SW480 (cell line): ENCODE results near the gene DEGS1.
"Not testable (repeated sequence)": the region's sequence is repeated elsewhere in the genome, so short reads cannot be mapped to it uniquely, and the experiment has no call there.

Experiments
- DNase-seq: peaks from one replicate; pipeline ENCODE4 v3.0.0-alpha.2; 2016; ENCODE audit warnings: low spot score

The DEGS1 gene

DNA sequence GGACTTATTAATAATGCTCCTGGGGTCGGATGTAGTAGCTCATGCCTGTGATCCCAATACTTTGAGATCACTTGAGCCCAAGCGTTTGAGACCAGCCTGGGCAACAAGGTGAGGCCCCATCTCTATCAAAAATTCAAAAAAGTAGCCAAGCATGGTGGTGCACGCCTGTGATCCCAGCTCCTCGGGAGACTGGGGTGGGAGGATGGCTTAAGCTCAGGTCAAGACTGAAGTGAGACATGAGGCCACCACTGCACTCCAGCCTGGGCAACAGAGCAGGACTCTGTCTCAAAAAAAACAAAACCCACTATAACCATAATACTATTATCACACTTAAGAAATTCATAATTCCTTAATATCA lies 1.6 kb upstream of the DEGS1 start:
- DNase-seq: no peak

- peak; percentile 71 for DNase-seq
These were observed 779 bp upstream of the DEGS1 start for GRCh38 chr1:224182057-224182865.

GRCh38 chr1:224183591-224184312 lies 712 bp downstream of the DEGS1 start:
- peak; percentile 66 for DNase-seq

DNA sequence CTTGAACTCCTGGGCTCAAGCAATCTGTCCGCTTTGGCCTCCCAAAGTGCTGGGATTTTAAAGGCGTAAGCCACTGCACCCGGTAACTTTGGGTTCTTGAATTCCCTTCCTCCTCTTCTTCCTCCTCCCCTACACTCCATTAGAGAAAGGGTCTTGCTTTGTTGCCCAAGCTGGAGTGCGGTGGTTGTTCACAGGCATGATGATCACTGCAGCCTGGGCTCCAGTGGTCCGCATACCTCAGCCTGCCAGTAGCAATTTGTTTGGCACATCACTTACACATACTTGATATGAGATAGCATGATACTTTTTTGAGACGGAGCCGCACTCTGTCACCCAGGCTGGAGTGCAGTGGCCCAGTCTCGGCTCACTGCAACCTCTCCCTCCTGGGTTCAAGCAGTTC lies 2.2 kb downstream of the DEGS1 start:
- no peak for DNase-seq

DNA sequence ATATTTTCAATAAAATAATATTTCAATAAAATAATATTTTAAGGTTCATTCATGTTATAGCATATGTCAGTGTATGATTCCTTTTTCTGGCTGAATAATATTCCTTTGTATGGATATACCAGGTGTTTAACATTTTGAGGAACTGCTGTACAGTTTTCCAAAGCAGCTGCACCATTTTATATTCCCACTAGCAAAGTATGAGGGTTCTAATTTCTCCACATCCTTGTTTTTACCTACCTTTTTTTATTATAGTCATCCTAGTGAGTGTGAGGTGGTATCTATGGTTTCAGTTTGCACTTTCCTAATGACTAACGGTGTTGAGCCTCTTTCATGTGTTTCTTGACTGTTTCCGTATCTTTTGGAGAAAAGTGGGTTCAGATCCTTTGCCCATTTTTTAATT lies 5.2 kb downstream of the DEGS1 start:
- no peak for DNase-seq

DNA sequence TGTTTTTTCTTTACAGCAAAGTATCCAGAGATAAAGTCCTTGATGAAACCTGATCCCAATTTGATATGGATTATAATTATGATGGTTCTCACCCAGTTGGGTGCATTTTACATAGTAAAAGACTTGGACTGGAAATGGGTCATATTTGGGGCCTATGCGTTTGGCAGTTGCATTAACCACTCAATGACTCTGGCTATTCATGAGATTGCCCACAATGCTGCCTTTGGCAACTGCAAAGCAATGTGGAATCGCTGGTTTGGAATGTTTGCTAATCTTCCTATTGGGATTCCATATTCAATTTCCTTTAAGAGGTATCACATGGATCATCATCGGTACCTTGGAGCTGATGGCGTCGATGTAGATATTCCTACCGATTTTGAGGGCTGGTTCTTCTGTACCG lies 6.5 kb downstream of the DEGS1 start:
- no peak for DNase-seq

DNA sequence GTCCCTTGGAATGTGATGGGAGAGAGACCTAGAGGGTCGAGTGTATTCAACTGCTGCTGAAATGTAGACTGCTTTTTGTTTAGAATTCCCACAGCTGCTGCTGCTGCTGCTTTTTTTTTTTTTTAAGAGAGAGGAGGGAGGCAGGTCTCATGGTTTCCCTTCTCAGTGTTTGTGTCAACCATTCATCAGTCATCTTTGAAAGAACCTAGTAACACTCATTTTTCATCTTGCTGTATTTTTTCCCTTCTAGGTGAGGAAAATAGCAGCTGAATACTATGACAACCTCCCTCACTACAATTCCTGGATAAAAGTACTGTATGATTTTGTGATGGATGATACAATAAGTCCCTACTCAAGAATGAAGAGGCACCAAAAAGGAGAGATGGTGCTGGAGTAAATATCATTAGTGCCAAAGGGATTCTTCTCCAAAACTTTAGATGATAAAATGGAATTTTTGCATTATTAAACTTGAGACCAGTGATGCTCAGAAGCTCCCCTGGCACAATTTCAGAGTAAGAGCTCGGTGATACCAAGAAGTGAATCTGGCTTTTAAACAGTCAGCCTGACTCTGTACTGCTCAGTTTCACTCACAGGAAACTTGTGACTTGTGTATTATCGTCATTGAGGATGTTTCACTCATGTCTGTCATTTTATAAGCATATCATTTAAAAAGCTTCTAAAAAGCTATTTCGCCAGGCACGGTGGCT lies 9.2 kb downstream of the DEGS1 start:
- no peak for DNase-seq

DNA sequence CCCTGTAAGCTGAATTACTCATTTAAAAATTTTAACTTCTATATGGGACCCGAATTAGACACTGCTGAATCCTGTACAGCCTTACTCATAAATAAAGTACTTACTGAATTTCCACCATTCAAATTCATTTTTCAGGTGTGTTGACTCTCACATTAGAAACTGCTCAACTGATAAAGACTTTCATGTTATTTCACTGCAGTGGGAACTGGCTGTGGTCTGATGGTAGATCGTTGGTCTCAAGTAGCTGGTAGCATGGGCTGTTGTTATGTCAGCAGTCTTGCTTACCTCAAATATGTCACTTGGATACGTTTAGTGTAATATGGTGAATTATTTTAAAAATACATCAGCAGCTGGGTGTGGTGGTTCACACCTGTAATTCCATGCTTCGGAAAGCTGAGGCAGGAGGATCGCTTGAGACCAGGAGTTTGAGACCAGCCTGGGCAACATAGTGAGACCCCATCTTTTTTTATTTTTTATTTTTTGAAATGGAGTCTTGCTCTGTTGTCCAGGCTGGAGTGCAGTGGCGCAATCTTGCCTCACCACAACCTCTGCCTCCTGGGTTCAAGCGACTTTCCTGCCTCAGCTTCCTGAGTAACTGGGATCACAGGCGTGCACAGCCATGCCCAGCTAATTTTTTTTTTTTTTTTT lies 10.4 kb downstream of the DEGS1 start:
- no peak for DNase-seq

GRCh38 chr1:224196813-224197600 lies 14.0 kb downstream of the DEGS1 start:
- DNase-seq: no peak

DNA sequence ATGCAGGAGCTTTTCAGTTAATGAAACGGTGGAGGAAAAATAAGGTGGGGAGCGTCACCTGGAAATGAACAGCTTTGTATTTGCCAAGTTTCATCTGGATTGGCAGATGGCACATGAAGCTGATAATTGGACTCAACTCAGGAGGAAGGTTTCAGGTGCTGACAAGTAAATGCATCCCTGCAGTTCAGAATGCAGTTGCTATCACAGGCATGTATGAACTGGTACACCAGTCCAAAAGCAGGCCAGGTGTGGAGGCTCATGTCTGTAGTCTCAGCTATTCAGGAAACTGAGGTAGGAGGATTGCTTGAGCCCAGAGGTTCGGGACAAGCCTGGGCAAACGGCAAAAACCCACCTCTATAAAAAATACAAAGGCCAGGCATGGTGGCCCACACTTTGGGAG lies 15.5 kb downstream of the DEGS1 start:
- no peak for DNase-seq

DNA sequence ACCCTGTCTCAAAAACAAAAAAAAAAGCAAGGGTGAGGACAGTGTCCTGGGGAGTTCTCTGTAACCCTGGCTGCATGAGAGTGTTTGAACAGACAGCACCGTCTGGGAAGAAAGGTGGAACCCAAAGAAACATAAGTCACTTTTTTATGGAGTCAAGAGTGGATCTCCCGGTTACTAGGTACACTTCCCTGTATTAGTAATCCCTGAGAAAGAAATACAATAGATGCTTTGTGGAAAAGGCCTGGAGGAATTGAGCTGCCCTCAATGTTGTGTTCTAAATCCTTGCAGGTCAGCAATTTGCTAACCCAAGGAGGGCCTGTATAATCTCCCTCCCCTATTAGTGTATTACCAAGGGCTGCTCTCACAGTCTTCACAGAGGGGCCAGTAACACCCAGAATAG lies 16.6 kb downstream of the DEGS1 start:
- DNase-seq: no peak

DNA sequence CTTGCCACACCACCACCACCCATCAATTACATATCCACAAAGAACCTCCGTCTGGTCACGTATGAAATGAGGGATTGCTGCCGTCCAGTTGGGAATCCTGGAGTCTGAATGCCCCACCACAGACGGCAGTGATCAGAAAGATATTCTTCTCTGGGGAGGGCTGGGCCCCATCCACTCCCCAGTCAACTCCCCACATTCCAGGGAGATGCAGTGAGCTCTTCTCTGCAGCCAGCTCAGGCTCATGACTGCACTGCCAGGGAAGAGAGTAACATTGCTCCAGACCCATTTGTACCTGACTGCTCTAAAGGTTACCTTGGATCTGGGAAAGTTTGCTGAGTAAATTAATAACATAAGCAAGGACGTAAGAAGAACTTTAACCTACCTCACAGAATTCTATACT lies 18.3 kb downstream of the DEGS1 start:
- no peak for DNase-seq

- no peak for DNase-seq
These were observed 18.8 kb downstream of the DEGS1 start for GRCh38 chr1:224201853-224202252.

DNA sequence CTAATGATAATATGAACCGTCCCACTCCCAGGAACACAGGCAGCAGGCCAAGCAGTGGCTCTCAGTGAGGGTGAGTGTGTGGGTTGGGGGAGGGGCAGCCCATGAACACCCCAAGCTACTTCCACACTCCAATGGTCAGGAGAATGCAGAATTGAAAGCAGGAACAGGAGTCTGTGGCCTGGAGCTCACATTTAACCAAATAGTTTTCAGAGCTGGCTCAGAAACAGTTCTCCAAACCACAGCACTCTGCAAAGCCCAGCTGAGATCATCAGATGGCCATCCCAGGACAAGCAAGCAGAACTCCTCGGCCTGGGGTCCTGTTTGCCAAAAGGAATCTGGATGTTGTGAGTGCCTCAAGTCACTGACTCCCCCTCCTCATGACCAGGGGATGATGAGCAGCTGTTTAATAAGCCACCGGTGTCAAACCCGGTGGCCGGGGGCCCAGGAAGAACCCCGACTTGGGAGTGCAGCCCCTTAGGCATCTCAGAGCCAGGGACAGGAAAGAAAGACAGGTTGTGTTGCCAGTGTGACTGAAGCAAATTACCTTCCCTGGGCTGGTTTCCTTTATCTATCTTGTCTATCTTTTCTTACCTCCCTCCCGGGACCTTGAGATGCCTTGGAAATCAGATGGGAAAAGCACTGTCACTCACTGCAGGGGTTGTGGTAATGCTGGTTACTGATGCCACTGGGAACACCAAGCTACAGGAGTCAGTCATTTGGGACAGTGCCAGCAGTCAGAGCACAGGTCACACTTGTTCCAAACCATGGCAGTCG lies 20.4 kb downstream of the DEGS1 start:
- DNase-seq: no peak

DNA sequence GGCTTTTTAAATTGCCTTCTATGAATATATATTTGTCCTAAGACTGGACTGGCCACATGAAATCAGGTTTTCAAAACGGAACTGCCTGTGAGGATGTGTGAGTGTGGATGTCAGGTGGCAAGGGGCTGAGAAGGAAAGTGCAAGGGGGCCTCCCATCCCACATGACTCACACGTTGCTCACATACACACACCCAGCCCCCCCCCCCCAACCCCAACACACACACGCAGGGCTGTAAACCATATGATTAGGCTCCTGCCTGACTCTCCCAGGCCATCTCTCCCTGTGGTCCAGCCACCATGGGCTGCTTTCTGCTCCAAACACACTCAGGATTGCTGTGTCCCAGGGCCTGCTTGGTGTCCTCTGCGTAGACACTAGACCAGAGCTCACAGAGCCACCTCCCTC lies 22.4 kb downstream of the DEGS1 start:
- peak; percentile 47 for DNase-seq

GRCh38 chr1:224205931-224206538 lies 23.0 kb downstream of the DEGS1 start:
- not testable (repeated sequence) for DNase-seq

DNA sequence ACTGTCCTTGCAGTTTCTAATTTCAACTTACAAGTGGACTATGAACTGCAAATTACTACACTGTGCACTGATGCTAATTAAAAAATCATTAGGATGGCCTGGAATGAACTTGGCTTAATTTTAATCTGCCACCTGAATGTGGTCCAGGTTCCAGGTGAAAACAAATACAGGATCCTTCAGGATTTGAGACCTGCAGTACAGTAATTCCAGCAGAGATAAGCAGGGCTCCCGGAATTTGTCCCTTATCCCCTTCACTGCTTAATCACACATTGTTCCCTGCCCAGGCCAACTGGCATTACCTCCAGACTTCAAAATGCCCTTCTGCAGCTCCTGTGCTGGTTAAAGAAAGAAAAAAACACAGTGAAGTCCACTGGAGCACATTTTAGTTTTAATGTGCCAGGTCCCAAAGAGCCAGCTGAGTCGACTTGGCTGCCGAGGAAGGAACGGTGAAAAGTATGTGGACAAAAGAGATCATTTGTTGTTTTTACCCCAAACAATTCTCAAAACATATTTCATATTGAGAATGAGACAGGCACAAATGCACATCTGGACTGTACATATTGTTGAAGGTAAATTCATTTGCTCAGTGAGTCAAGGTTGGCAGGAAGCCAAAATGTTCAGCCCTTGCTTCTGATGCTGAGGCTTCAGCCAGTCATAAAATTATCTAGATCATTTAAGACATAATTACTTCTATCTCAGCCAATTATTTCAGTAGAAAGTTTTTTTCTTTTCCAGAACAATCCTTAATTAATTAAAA lies 28.3 kb downstream of the DEGS1 start:
- peak; percentile 43 for DNase-seq

- peak; percentile 96 for DNase-seq
These were observed 29.6 kb downstream of the DEGS1 start for GRCh38 chr1:224212618-224213061.

- peak; percentile 36 for DNase-seq
These were observed 30.5 kb downstream of the DEGS1 start for GRCh38 chr1:224213438-224214119.
